H1 (cell line): ENCODE results near the gene ADCY6. TPM values are rescaled to one million over a fixed set of nuclear protein-coding genes. Genes with fewer than 3 reads are reported as not detected.

Experiments used
- CTCF ChIA-PET: fragments of 300-600 bp; sonication (Branson Sonifier 250); formaldehyde crosslinking; loops from one replicate; lab custom pipeline; 2021; ENCODE audit not compliant: partially characterized antibody; lab: Charles Lee
- POLR2A ChIA-PET: fragments of 300-600 bp; sonication (Branson Sonifier 250); formaldehyde crosslinking; loops from one replicate; lab custom pipeline; 2021; ENCODE audit warnings: inconsistent platforms; ENCODE audit not compliant: partially characterized antibody; lab: Charles Lee
- DNase-seq, 2 experiments: peaks; one replicate each; pipeline versions ENCODE4 v3.0.0 to v3.0.0-alpha.2; 2010 to 2022; ENCODE audit warnings: low spot score in 2 of 2, low read depth in 1 of 2, mixed read lengths in 1 of 2
- FAIRE-seq: peaks from 2 replicates; lab custom pipeline; 2011; peaks lifted over from hg19 to GRCh38; lab: Jason Lieb, UNC
- H2AFZ ChIP-seq: 2 replicates; pipeline ENCODE4 v1.8.1; 2012; ENCODE audit warnings: low read length, inconsistent platforms
- H2AK5ac ChIP-seq: 2 replicates; pipeline ENCODE4 v1.6.1; 2013; ENCODE audit warnings: low read depth, low read length
- H2BK120ac ChIP-seq: replicated peaks from 2 replicates; pipeline ENCODE3; 2013; ENCODE audit warnings: low read depth, low read length, inconsistent platforms
- H2BK12ac ChIP-seq: 2 replicates; pipeline ENCODE4 v1.6.1; 2013; ENCODE audit warnings: low read depth, low read length
- H2BK15ac ChIP-seq: 2 replicates; pipeline ENCODE4 v1.6.1; 2013; ENCODE audit warnings: low read length
- H2BK20ac ChIP-seq: 2 replicates; pipeline ENCODE4 v1.6.1; 2013; ENCODE audit warnings: low read length
- H2BK5ac ChIP-seq: 2 replicates; pipeline ENCODE4 v1.6.1; 2013; ENCODE audit warnings: low read depth, low read length
- H3K14ac ChIP-seq: 2 replicates; pipeline ENCODE4 v1.6.1; 2013; ENCODE audit warnings: inconsistent platforms; ENCODE audit not compliant: insufficient read length
- H3K18ac ChIP-seq: 2 replicates; pipeline ENCODE4 v1.6.1; 2013; ENCODE audit warnings: low read length; ENCODE audit errors: extremely low read depth
- H3K23ac ChIP-seq: 2 replicates; pipeline ENCODE4 v1.6.1; 2013; ENCODE audit warnings: inconsistent platforms; ENCODE audit not compliant: insufficient read length
- H3K23me2 ChIP-seq: 2 replicates; pipeline ENCODE4 v1.6.1; 2013; ENCODE audit warnings: low read depth, low read length
- H3K27ac ChIP-seq: 2 replicates; pipeline ENCODE4 v1.6.1; 2011; ENCODE audit warnings: low read depth, low read length, inconsistent platforms
- H3K27me3 ChIP-seq, 4 experiments: replicated peaks in 1 of 4; 1 replicate in 1 of 4; 2 replicates in 3 of 4; pipeline versions ENCODE4 v1.6.1 to v1.8.1; 2011 to 2013; ENCODE audit warnings: low read length in 3 of 4, mild to moderate bottlenecking in 3 of 4, inconsistent platforms in 2 of 4, mixed read lengths in 2 of 4, moderate library complexity in 1 of 4; ENCODE audit not compliant: control insufficient read depth in 3 of 4, insufficient read depth in 3 of 4; ENCODE audit errors: extremely low read depth in 1 of 4
- H3K36me3 ChIP-seq, 4 experiments: 2 replicates each; pipeline versions ENCODE4 v1.6.1 to v1.8.1; 2011 to 2013; ENCODE audit warnings: mild to moderate bottlenecking in 4 of 4, low read length in 3 of 4, moderate library complexity in 2 of 4, control low read depth in 1 of 4, inconsistent platforms in 1 of 4; ENCODE audit not compliant: insufficient read depth in 4 of 4, control insufficient read depth in 2 of 4
- H3K4ac ChIP-seq: replicated peaks from 2 replicates; pipeline ENCODE3; 2013; ENCODE audit warnings: low read length, low read depth, mixed read lengths, inconsistent platforms; ENCODE audit not compliant: insufficient read length
- H3K4me1 ChIP-seq, 4 experiments: replicated peaks in 1 of 4; 1 replicate in 1 of 4; 2 replicates in 3 of 4; pipeline versions ENCODE4 v1.6.1 to v1.8.1; 2011 to 2013; ENCODE audit warnings: low read length in 3 of 4, inconsistent platforms in 2 of 4, mixed read lengths in 1 of 4; ENCODE audit not compliant: insufficient read depth in 4 of 4, control insufficient read depth in 3 of 4
- H3K4me2 ChIP-seq, 2 experiments: 2 replicates each; pipeline versions ENCODE4 v1.6.1 to v1.8.1; 2011 to 2013; ENCODE audit warnings: low read depth in 2 of 2, low read length in 2 of 2, control low read depth in 1 of 2, inconsistent platforms in 1 of 2, mild to moderate bottlenecking in 1 of 2; ENCODE audit not compliant: insufficient read depth in 1 of 2
- H3K4me3 ChIP-seq, 4 experiments: fragments of 200-600, 300-600 bp in 1 of 4; sonication (generic), shearing (Covaris generic), sonication (Bioruptor Twin) in 1 of 4; 2 replicates each; pipeline versions ENCODE4 v1.5.1 to v1.8.1; 2011 to 2016; ENCODE audit warnings: low read length in 4 of 4, low read depth in 3 of 4, control low read depth in 2 of 4, inconsistent platforms in 2 of 4, mild to moderate bottlenecking in 2 of 4, mixed read lengths in 1 of 4, moderate library complexity in 1 of 4; ENCODE audit not compliant: insufficient read depth in 2 of 4; ENCODE audit errors: extremely low read depth in 1 of 4
- H3K56ac ChIP-seq: replicated peaks from 2 replicates; pipeline ENCODE3; 2013; ENCODE audit warnings: low read depth, mild to moderate bottlenecking, mixed read lengths, low read length, inconsistent platforms; ENCODE audit not compliant: insufficient read length
- H3K79me1 ChIP-seq: 2 replicates; pipeline ENCODE4 v1.6.1; 2013; ENCODE audit warnings: low read depth, low read length, control low read depth
- H3K79me2 ChIP-seq, 2 experiments: 2 replicates each; pipeline versions ENCODE4 v1.6.1 to v1.8.1; 2012 to 2013; ENCODE audit warnings: low read length in 2 of 2, mild to moderate bottlenecking in 2 of 2, inconsistent platforms in 1 of 2; ENCODE audit not compliant: insufficient read depth in 2 of 2, control insufficient read depth in 1 of 2
- H3K9ac ChIP-seq, 4 experiments: replicated peaks in 1 of 4; 1 replicate in 1 of 4; 2 replicates in 3 of 4; pipeline versions ENCODE4 v1.6.1 to v1.8.1; 2011 to 2013; ENCODE audit warnings: low read depth in 3 of 4, low read length in 3 of 4, control low read depth in 2 of 4, mild to moderate bottlenecking in 2 of 4, moderate library complexity in 2 of 4, inconsistent platforms in 1 of 4; ENCODE audit errors: extremely low read depth in 1 of 4
- H3K9me3 ChIP-seq, 2 experiments: 2 replicates each; pipeline versions ENCODE4 v1.6.1 to v1.8.1; 2012 to 2013; ENCODE audit warnings: mild to moderate bottlenecking in 2 of 2, moderate library complexity in 2 of 2, control low read depth in 1 of 2, inconsistent platforms in 1 of 2, low read depth in 1 of 2, low read length in 1 of 2, mixed read lengths in 1 of 2; ENCODE audit not compliant: insufficient read depth in 2 of 2
- H4K20me1 ChIP-seq, 2 experiments: replicated peaks in 1 of 2; 2 replicates each; pipeline versions ENCODE3 to v1.8.1; 2011 to 2013; ENCODE audit warnings: inconsistent platforms in 2 of 2, low read length in 2 of 2, mild to moderate bottlenecking in 1 of 2; ENCODE audit not compliant: insufficient read depth in 2 of 2, control insufficient read depth in 1 of 2
- H4K5ac ChIP-seq: 2 replicates; pipeline ENCODE4 v1.6.1; 2013; ENCODE audit warnings: low read length, low read depth, mixed read lengths, inconsistent platforms; ENCODE audit not compliant: insufficient read length
- H4K8ac ChIP-seq: 2 replicates; pipeline ENCODE4 v1.8.0; 2013; ENCODE audit warnings: mild to moderate bottlenecking, moderate library complexity, low read length, inconsistent platforms; ENCODE audit not compliant: insufficient read depth; ENCODE audit errors: extremely low read depth
- H4K91ac ChIP-seq: replicated peaks from 2 replicates; pipeline ENCODE3; 2013; ENCODE audit warnings: low read length, mixed read lengths, inconsistent platforms; ENCODE audit not compliant: insufficient read length
- FOSL1 ChIP-seq: IDR thresholded peaks from 2 replicates; pipeline ENCODE4 v1.6.1; 2011; ENCODE audit warnings: mild to moderate bottlenecking, low read depth, low read length, moderate library complexity; ENCODE audit not compliant: insufficient read depth
- SIX5 ChIP-seq: IDR thresholded peaks from 2 replicates; pipeline ENCODE4 v1.6.1; 2011; ENCODE audit warnings: mild to moderate bottlenecking, low read depth, low read length
- WGBS, 2 experiments: shearing (Covaris generic) in 1 of 2; methylation state at CpG; one replicate each; pipeline versions ENCODE4 v1.1.6 to v1.1.7; 2013 to 2015; ENCODE audit warnings: low lambda C conversion rate in 2 of 2, mixed read lengths in 2 of 2, inconsistent platforms in 1 of 2, low coverage in 1 of 2, missing lambda C conversion rate in 1 of 2; ENCODE audit not compliant: insufficient replicate concordance in 2 of 2, insufficient coverage in 1 of 2, insufficient read length in 1 of 2; ENCODE audit errors: extremely low coverage in 1 of 2, missing lambda C conversion rate in 1 of 2; 5-methylcytosine and 5-hydroxymethylcytosine counted together
- polyA plus RNA-seq, 7 experiments: library from polyadenylated mRNA; depleted of rRNA in 3 of 7; stranded (reverse) in 5 of 7; unstranded in 2 of 7; fragments of >200 nt in 5 of 7; fragments of 200-250 nt in 2 of 7; gene quantifications; 1 replicate in 5 of 7; 2 replicates in 1 of 7; 4 replicates in 1 of 7; pipeline versions ENCODE4 v1.2.1 to v1.2.3, GENCODE V29; 2011 to 2013; ENCODE audit warnings: missing spikeins in 2 of 7, mixed read lengths in 2 of 7
- total RNA-seq: library from RNA; stranded (reverse); fragmentation: NEBNext Ultra II Directional; extraction: Animal tissue kit (Norgen Biotek cat#: 25700); gene quantifications from 2 replicates; pipeline ENCODE4 v1.2.1, GENCODE V29; 2021

Gene ADCY6
- total and polyA plus RNA-seq, 2 of the 8 experiments (the other 6 are each of a cell fraction or from before 2014, with no cell fraction given): 11.7 to 17.5 TPM

GRCh38 chr12:48819986-48820725 lies 31.3 kb upstream of the ADCY6 start:
- Histone ChIP-seq H3K14ac (no peak overlapping the region), H3K4me2 (peak overlapping the region; percentile 71 to 96; a peak in 3 of 4 replicates), H2AK5ac (no peak overlapping the region), H2AFZ (no peak overlapping the region), H4K8ac (no peak overlapping the region), H3K9me3 (no peaks in the 10 kb centered on the region), H4K20me1 (peaks cover 0 to 5% of the 10 kb centered on the region in 2 experiments), H4K5ac (no peak overlapping the region), H2BK20ac (no peak overlapping the region), H2BK15ac (no peak overlapping the region), H3K9ac (no peak overlapping the region), H3K27me3 (peaks cover 17 to 36% (median 30%) of the 10 kb centered on the region in 4 experiments), H3K56ac (no peak overlapping the region), H4K91ac (no peak overlapping the region), H3K23me2 (peaks cover 18% of the 10 kb centered on the region), H3K79me1 (no peaks in the 10 kb centered on the region), H3K27ac (no peak overlapping the region), H3K18ac (no peak overlapping the region), H3K79me2 (no peaks in the 10 kb centered on the region), H3K4me1 (peaks cover 0 to 24% (median 16%) of the 10 kb centered on the region in 4 experiments; a peak in 6 of 7 replicates), H3K23ac (no peak overlapping the region), H3K4ac (no peak overlapping the region), H3K4me3 (peak overlapping the region in 1 of 4 experiments; percentile 78; a peak in 1 of 8 replicates), H2BK12ac (no peak overlapping the region), H2BK120ac (no peak overlapping the region), H3K36me3 (peaks cover 0 to 2% (median 0%) of the 10 kb centered on the region in 4 experiments; a peak in 1 of 8 replicates), H2BK5ac (no peak overlapping the region)
- FAIRE-seq: no peak
- ChIA-PET CTCF (interaction anchor here (0.6 to 12.1 kb wide), 23 partner anchors 7 to 276 kb away, joined by 3 to 121 read pairs (median 4); partner anchors contain the start of gene ARF3), POLR2A (interaction anchor here (0.7 to 2.2 kb wide), 4 partner anchors 32 to 161 kb away, joined by 3 to 9 read pairs (median 4); partner anchors contain the start of genes ADCY6 and RND1)
- WGBS, 2 experiments: 84% methylated on average over 5 of the region's 5 CpGs; no CpG with 5 or more reads in 1 of the 2 experiments
- no peak for DNase-seq
- no peak for TF ChIP-seq FOSL1
- TF ChIP-seq SIX5: no peak
